Measurements from ENCODE around the gene PMEL.
A peak's percentile ranks its signal among the peaks of the same experiment; 100 is the strongest.

The PMEL gene

DNA sequence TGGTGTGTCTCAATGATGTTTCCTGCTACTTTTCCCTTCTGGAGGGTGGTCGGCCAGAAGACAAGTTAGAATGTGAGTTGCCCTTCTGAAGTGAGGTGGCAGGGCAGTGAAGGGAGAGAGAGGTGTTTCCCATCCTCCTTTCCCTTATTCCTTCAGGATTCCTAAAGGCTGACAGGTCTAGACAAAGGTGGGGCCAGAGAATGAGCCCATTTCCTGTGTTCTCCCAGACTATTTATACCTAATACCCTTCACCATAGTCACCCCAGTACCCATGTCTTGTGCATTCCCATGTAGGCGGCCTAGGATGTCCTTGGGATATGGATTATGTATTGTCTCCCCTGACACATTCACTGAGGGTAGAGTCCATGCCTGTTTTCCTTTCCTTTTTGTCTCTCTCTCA lies 27.9 kb downstream of the PMEL start:
- H3K36me3 ChIP-seq (ENCODE audit: control insufficient read depth in 1 of 2, insufficient read depth in 2 of 2, low read length in 2 of 2) = peaks cover 7 to 22% of the 10 kb centered on the region in 2 donors
- no peak overlapping the region for H3K27ac ChIP-seq (ENCODE audit: low read length)
- H3K27me3 ChIP-seq (ENCODE audit: low read depth, low read length) = no peaks in the 10 kb centered on the region
- H3K4me3 ChIP-seq (ENCODE audit: low read depth in 1 of 2, low read length in 2 of 2) = no peak overlapping the region
- peaks cover 0 to 7% of the 10 kb centered on the region in 2 donors for H3K4me1 ChIP-seq (ENCODE audit: control insufficient read depth in 1 of 2, insufficient read depth in 2 of 2, low read length in 2 of 2)
- H3K9me3 ChIP-seq (ENCODE audit: control insufficient read depth in 1 of 2, low read length in 2 of 2) = no peaks in the 10 kb centered on the region

DNA sequence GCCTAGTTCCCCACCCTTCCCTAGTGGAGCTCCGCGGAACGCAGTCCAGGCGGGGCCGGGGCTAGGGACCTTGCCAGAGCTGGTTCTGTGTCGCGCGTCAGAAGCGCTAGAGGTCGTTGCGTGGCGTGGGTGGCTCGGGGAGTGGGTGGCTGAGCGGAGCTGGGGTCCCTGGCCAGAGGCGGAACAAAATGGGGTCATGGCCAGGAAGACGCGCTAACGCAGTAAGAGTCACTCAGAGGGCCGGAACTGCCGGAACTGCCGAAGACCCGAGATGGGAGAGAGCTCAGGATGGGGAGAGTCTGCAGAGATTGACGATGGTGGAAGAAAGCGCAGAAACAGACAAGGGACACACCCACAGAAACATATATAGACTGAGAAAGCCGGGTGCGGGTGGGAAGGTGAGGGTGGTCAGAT lies 30.1 kb downstream of the PMEL start:
- H3K27me3 ChIP-seq (ENCODE audit: low read depth, low read length) = no peaks in the 10 kb centered on the region
- no peaks in the 10 kb centered on the region for H3K9me3 ChIP-seq (ENCODE audit: control insufficient read depth in 1 of 2, low read length in 2 of 2)
- H3K4me1 ChIP-seq (ENCODE audit: control insufficient read depth in 1 of 2, insufficient read depth in 2 of 2, low read length in 2 of 2) = peaks cover 12 to 18% of the 10 kb centered on the region in 2 donors
- peaks cover 0 to 8% of the 10 kb centered on the region in 2 donors for H3K36me3 ChIP-seq (ENCODE audit: control insufficient read depth in 1 of 2, insufficient read depth in 2 of 2, low read length in 2 of 2)
- peak overlapping the region; percentile 13 for H3K27ac ChIP-seq (ENCODE audit: low read length)
- H3K4me3 ChIP-seq (ENCODE audit: low read depth in 1 of 2, low read length in 2 of 2) = peak overlapping the region in 1 of 2 donors; percentile 9

GRCh38 chr12:55934773-55935172 lies 31.1 kb downstream of the PMEL start:
- Histone ChIP-seq H3K4me1 (ENCODE audit: control insufficient read depth in 1 of 2, insufficient read depth in 2 of 2, low read length in 2 of 2) (peaks cover 14 to 15% of the 10 kb centered on the region in 2 donors), H3K27me3 (ENCODE audit: low read depth, low read length) (no peaks in the 10 kb centered on the region), H3K27ac (ENCODE audit: low read length) (no peak overlapping the region), H3K4me3 (ENCODE audit: low read depth in 1 of 2, low read length in 2 of 2) (no peak overlapping the region), H3K9me3 (ENCODE audit: control insufficient read depth in 1 of 2, low read length in 2 of 2) (no peaks in the 10 kb centered on the region), H3K36me3 (ENCODE audit: control insufficient read depth in 1 of 2, insufficient read depth in 2 of 2, low read length in 2 of 2) (peaks cover 0 to 5% of the 10 kb centered on the region in 2 donors)

DNA sequence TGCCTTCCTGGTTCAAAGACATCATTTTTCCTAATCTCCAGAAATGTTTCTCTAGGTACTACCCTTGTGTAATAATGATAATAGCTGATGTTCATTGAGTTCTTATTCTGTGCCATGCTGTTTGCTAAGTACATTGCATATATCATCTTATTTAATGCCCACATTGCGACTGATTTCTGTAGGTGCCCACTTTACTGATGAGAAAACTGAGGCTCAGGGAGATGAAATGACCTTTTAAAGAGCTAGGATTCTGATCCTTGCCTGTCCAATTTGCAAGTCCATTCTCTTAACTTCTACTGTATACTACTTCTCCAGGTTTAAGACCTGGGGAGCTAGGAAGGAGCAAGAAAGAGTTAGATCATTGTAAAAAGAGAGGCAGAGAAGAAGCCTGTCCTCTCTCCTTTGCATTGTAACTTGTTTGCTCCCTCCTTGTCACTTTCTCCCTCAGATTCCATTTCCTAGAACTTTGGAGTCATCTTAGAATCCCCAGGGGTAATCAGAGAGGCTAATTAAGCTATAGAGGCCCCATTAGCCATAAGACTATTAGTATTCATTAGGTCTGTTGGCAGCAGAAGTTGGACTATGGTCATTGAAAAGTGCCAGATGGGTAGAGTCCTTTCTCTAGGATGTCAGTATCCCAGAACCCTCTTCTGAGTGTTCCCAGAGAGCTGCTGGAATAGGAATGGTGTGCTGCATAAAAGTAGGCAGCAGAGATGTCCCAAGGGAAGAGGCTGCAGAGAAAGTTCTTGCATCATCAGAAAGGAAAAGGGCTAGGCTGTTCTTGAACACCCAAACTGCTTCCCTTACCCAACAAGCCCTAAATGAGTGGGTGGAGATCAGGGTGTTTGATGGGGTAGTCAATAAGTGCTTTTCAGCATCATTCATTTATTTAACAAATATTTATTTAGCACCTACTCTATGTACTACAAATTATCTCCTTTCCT lies 31.8 kb downstream of the PMEL start:
- no peak overlapping the region for H3K27ac ChIP-seq (ENCODE audit: low read length)
- H3K4me1 ChIP-seq (ENCODE audit: control insufficient read depth in 1 of 2, insufficient read depth in 2 of 2, low read length in 2 of 2) = peaks cover 14 to 15% of the 10 kb centered on the region in 2 donors
- no peak overlapping the region for H3K4me3 ChIP-seq (ENCODE audit: low read depth in 1 of 2, low read length in 2 of 2)
- peaks cover 0 to under 1% of the 10 kb centered on the region in 2 donors for H3K36me3 ChIP-seq (ENCODE audit: control insufficient read depth in 1 of 2, insufficient read depth in 2 of 2, low read length in 2 of 2)
- no peaks in the 10 kb centered on the region for H3K27me3 ChIP-seq (ENCODE audit: low read depth, low read length)
- no peaks in the 10 kb centered on the region for H3K9me3 ChIP-seq (ENCODE audit: control insufficient read depth in 1 of 2, low read length in 2 of 2)

DNA sequence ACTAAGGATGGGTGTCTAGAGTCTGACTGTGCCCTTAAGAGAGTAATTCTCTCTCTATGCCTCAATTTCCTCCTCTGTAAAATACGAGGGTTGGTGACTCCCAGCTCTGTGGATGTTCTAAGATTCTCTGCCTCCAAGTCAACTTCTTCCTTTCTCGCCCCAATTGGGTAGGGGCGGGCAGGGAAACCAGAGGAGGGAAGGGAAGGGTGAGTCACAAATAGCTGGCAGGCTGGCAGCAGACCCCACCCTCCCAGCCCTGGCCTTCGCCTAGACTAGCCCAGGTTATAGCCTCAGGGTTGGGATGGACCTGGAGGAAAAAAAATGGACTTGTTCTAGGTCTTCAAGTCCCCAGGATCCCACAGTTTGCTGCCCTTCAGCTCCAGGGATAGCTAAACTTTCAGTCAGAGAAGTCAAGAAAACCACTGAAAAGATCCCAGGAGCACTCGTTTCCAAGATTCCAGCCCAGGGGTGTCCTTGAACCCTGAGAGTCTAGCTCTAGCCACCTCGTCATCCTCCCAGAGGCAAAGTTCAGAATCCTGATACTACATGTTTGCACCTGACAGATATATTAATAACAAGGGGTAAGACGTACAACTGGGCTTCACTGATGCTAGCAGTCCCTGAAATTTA lies 32.6 kb downstream of the PMEL start:
- peak overlapping the region in 1 of 2 donors; percentile 85 for H3K4me3 ChIP-seq (ENCODE audit: low read depth in 1 of 2, low read length in 2 of 2)
- peaks cover 14 to 15% of the 10 kb centered on the region in 2 donors for H3K4me1 ChIP-seq (ENCODE audit: control insufficient read depth in 1 of 2, insufficient read depth in 2 of 2, low read length in 2 of 2)
- no peaks in the 10 kb centered on the region for H3K36me3 ChIP-seq (ENCODE audit: control insufficient read depth in 1 of 2, insufficient read depth in 2 of 2, low read length in 2 of 2)
- no peaks in the 10 kb centered on the region for H3K27me3 ChIP-seq (ENCODE audit: low read depth, low read length)
- H3K9me3 ChIP-seq (ENCODE audit: control insufficient read depth in 1 of 2, low read length in 2 of 2) = no peaks in the 10 kb centered on the region
- H3K27ac ChIP-seq (ENCODE audit: low read length) = peak overlapping the region; percentile 77

DNA sequence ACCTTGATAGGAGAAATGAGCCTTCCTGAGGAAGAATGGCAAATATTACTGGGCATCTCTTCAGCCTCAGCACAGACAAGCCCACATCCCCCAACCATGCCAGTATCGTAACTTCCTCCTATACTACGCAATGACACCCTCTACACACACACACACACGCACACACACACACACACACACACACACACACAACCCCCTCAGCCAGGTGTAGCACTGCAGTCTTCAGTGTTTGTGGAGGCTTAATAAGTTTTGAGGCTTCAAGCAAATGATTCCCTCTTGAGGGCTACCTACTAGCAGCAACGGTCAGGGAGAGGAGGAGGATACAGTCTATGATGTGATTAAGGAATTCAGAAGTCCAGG lies 33.3 kb downstream of the PMEL start:
- Histone ChIP-seq H3K27ac (ENCODE audit: low read length) (peak overlapping the region; percentile 77), H3K4me1 (ENCODE audit: control insufficient read depth in 1 of 2, insufficient read depth in 2 of 2, low read length in 2 of 2) (peaks cover 14 to 15% of the 10 kb centered on the region in 2 donors)

GRCh38 chr12:55931780-55932550 lies 33.9 kb downstream of the PMEL start:
- Histone ChIP-seq H3K4me3 (ENCODE audit: low read depth in 1 of 2, low read length in 2 of 2) (peak overlapping the region; percentile 74 to 85), H3K9me3 (ENCODE audit: control insufficient read depth in 1 of 2, low read length in 2 of 2) (no peaks in the 10 kb centered on the region), H3K27ac (ENCODE audit: low read length) (peak overlapping the region; percentile 91), H3K27me3 (ENCODE audit: low read depth, low read length) (no peaks in the 10 kb centered on the region), H3K36me3 (ENCODE audit: control insufficient read depth in 1 of 2, insufficient read depth in 2 of 2, low read length in 2 of 2) (peaks cover 0 to 4% of the 10 kb centered on the region in 2 donors), H3K4me1 (ENCODE audit: control insufficient read depth in 1 of 2, insufficient read depth in 2 of 2, low read length in 2 of 2) (peaks cover 14 to 15% of the 10 kb centered on the region in 2 donors)

More for the DNA sequence above, 33.3 kb downstream of the PMEL start:
- Histone ChIP-seq H3K4me3 (ENCODE audit: low read depth in 1 of 2, low read length in 2 of 2) (peak overlapping the region; percentile 74 to 85), H3K36me3 (ENCODE audit: control insufficient read depth in 1 of 2, insufficient read depth in 2 of 2, low read length in 2 of 2) (no peaks in the 10 kb centered on the region), H3K27me3 (ENCODE audit: low read depth, low read length) (no peaks in the 10 kb centered on the region), H3K9me3 (ENCODE audit: control insufficient read depth in 1 of 2, low read length in 2 of 2) (no peaks in the 10 kb centered on the region)

DNA sequence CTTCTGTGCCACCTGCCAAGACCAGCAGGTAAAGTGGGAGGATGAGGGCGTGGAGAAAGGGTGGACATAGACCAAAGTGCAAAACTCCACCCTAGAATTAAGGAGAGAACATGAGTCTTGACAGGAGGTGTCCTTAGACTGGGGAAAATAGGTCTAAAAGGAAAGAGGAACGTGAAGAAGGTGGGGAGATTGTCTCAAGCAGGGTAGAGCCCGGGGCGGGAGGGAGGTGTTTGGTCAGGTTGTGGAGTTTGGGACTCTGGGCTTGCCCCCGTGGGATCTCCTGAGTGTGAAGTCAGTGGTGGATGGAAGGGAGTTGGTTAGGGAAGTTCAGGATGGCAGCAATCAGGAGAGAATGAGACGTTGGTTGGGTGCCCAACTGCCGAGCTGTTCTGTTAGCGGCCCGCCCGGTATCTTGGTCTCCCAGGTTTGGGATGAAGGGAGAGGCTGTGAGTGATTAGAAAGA lies 34.5 kb downstream of the PMEL start:
- Histone ChIP-seq H3K9me3 (ENCODE audit: control insufficient read depth in 1 of 2, low read length in 2 of 2) (no peaks in the 10 kb centered on the region), H3K4me1 (ENCODE audit: control insufficient read depth in 1 of 2, insufficient read depth in 2 of 2, low read length in 2 of 2) (peaks cover 14 to 16% of the 10 kb centered on the region in 2 donors), H3K27me3 (ENCODE audit: low read depth, low read length) (no peaks in the 10 kb centered on the region), H3K27ac (ENCODE audit: low read length) (peak overlapping the region; percentile 91), H3K36me3 (ENCODE audit: control insufficient read depth in 1 of 2, insufficient read depth in 2 of 2, low read length in 2 of 2) (peaks cover 0 to 4% of the 10 kb centered on the region in 2 donors), H3K4me3 (ENCODE audit: low read depth in 1 of 2, low read length in 2 of 2) (peak overlapping the region; percentile 65 to 74)

DNA sequence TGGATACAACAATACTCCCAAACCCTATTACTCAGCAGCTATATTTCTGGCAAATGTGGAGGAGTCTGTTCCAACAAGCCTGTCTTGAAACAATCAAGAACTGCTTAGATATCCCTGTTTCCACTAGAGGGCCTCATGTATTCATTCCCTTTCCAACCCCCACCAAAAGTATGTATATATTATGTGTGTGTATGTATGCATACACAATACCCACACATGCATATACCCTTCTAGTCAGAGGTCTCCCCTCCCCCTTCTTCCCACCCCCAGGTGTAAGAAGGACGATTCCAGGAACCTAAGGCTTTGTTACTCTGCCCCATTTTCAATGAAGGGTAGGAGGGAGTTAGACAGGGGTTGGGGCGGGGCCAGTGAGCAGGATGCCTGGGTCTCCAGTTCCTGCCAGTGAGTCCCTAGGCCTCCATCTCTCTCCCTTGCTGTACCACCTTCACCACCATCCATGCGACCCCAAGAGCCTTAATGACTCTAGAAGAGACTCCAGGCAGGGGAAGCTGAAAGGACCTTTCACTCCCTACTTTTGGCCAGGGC lies 35.0 kb downstream of the PMEL start, which contains the start of gene DGKA:
DGKA (plus strand) TSS at position 392 of the 546 bp plus-strand sequence. CDS start 5,342 bp downstream, outside the sequence.
- no peaks in the 10 kb centered on the region for H3K27me3 ChIP-seq (ENCODE audit: low read depth, low read length)
- peaks cover 14 to 21% of the 10 kb centered on the region in 2 donors for H3K4me1 ChIP-seq (ENCODE audit: control insufficient read depth in 1 of 2, insufficient read depth in 2 of 2, low read length in 2 of 2)
- peaks cover 0 to 4% of the 10 kb centered on the region in 2 donors for H3K36me3 ChIP-seq (ENCODE audit: control insufficient read depth in 1 of 2, insufficient read depth in 2 of 2, low read length in 2 of 2)

GRCh38 chr12:55929306-55929791 lies 36.5 kb downstream of the PMEL start:
- Histone ChIP-seq H3K27ac (ENCODE audit: low read length) (peak overlapping the region; percentile 47), H3K4me1 (ENCODE audit: control insufficient read depth in 1 of 2, insufficient read depth in 2 of 2, low read length in 2 of 2) (peaks cover 14 to 23% of the 10 kb centered on the region in 2 donors), H3K4me3 (ENCODE audit: low read depth in 1 of 2, low read length in 2 of 2) (no peak overlapping the region), H3K27me3 (ENCODE audit: low read depth, low read length) (no peaks in the 10 kb centered on the region), H3K36me3 (ENCODE audit: control insufficient read depth in 1 of 2, insufficient read depth in 2 of 2, low read length in 2 of 2) (peaks cover 0 to 4% of the 10 kb centered on the region in 2 donors), H3K9me3 (ENCODE audit: control insufficient read depth in 1 of 2, low read length in 2 of 2) (no peaks in the 10 kb centered on the region)

More for the DNA sequence above, 35.0 kb downstream of the PMEL start, which contains the start of gene DGKA:
- Histone ChIP-seq H3K9me3 (ENCODE audit: control insufficient read depth in 1 of 2, low read length in 2 of 2) (no peaks in the 10 kb centered on the region), H3K27ac (ENCODE audit: low read length) (peak within 1 kb of the TSS; percentile 91), H3K4me3 (ENCODE audit: low read depth in 1 of 2, low read length in 2 of 2) (peak within 1 kb of the TSS; percentile 74 to 85)
